HepG2 (cell line): ENCODE data around the gene DNAJB11. TPM values are rescaled to one million over a fixed set of nuclear protein-coding genes. Genes with fewer than 3 reads are reported as not detected.
"Not testable (repeated sequence)": the region's sequence is repeated elsewhere in the genome, so short reads cannot be mapped to it uniquely, and the experiment has no call there.

Source experiments
- ATAC-seq: fragments of 200-7000 bp; cut with Tn5 transposase; 3 replicates; pipeline ENCODE4 v1.9.1; 2020; ENCODE audit warnings: mild to moderate bottlenecking, moderate library complexity
- BruUV-seq: library from RNA; stranded (reverse); fragments of 400-500 nt; replicated peaks from 2 replicates; lab custom pipeline; 2021; lab: Mats Ljungman, UMichigan
- CTCF ChIA-PET: fragments of 300-600 bp; formaldehyde crosslinking; extraction: SDS; loops from one replicate; lab custom pipeline; 2021; ENCODE audit warnings: low total read pairs, inconsistent platforms, low intra/inter-chr PET ratio; lab: Yijun Ruan, JAX
- POLR2A ChIA-PET: fragments of 350-600 bp; sonication (Branson Sonifier 250); formaldehyde crosslinking; loops from one replicate; lab custom pipeline; 2020; ENCODE audit warnings: antibody characterized with exemption, inconsistent platforms; lab: Yijun Ruan, JAX
- DNase-seq: peaks from one replicate; pipeline ENCODE4 v3.0.0-alpha.2; 2015; ENCODE audit warnings: low spot score
- FAIRE-seq: peaks from 3 replicates; lab custom pipeline; 2011; peaks lifted over from hg19 to GRCh38; lab: Jason Lieb, UNC
- H2AFZ ChIP-seq: one replicate; pipeline ENCODE4 v1.6.1; 2011; ENCODE audit warnings: low read length, inconsistent platforms
- H3K27ac ChIP-seq: fragments of 300-600 bp; 3 replicates; pipeline ENCODE4 v1.8.0; 2011; ENCODE audit warnings: mixed run types, mild to moderate bottlenecking, mixed read lengths, low read length, inconsistent platforms; ENCODE audit not compliant: insufficient read depth; ENCODE audit errors: extremely low read length
- H3K27me3 ChIP-seq, 2 experiments: fragments of 200-600 bp in 1 of 2; 2 replicates in 1 of 2; 3 replicates in 1 of 2; pipeline versions ENCODE4 v1.6.0 to v1.8.0; 2011; ENCODE audit warnings: low read length in 2 of 2, mild to moderate bottlenecking in 2 of 2, moderate library complexity in 2 of 2, inconsistent platforms in 1 of 2; ENCODE audit not compliant: insufficient read depth in 2 of 2, control insufficient read depth in 1 of 2
- H3K36me3 ChIP-seq, 2 experiments: fragments of 200-600 bp in 1 of 2; replicated peaks in 1 of 2; 2 replicates in 1 of 2; 3 replicates in 1 of 2; pipeline versions ENCODE4 v1.5.1 to v1.8.0; 2011; ENCODE audit warnings: low read length in 2 of 2, inconsistent platforms in 1 of 2; ENCODE audit not compliant: insufficient read depth in 2 of 2, control insufficient read depth in 1 of 2
- H3K4me1 ChIP-seq: 2 replicates; pipeline ENCODE4 v1.5.1; 2012; ENCODE audit warnings: low read length, inconsistent platforms; ENCODE audit not compliant: insufficient read depth
- H3K4me2 ChIP-seq: 2 replicates; pipeline ENCODE4 v1.6.0; 2011; ENCODE audit warnings: low read depth, low read length, inconsistent platforms
- H3K4me3 ChIP-seq, 3 experiments: fragments of 200-600 bp in 1 of 3; sonication (generic), shearing (Covaris generic) in 1 of 3; replicated peaks in 1 of 3; 2 replicates each; pipeline ENCODE4 v1.5.1; 2011 to 2016; ENCODE audit warnings: low read length in 3 of 3, inconsistent platforms in 2 of 3, low read depth in 2 of 3, mild to moderate bottlenecking in 2 of 3, control low read depth in 1 of 3, mixed read lengths in 1 of 3; ENCODE audit not compliant: insufficient read depth in 1 of 3
- H3K79me2 ChIP-seq: one replicate; pipeline ENCODE4 v1.6.1; 2011; ENCODE audit warnings: low read length, inconsistent platforms; ENCODE audit not compliant: insufficient read depth
- H3K9ac ChIP-seq: 2 replicates; pipeline ENCODE4 v1.6.0; 2011; ENCODE audit warnings: mild to moderate bottlenecking, low read depth, low read length, inconsistent platforms; ENCODE audit not compliant: insufficient read depth
- H3K9me3 ChIP-seq: 2 replicates; pipeline ENCODE4 v1.5.1; 2012; ENCODE audit warnings: mild to moderate bottlenecking, low read length
- H4K20me1 ChIP-seq: 2 replicates; pipeline ENCODE4 v1.6.0; 2011; ENCODE audit warnings: inconsistent platforms, mild to moderate bottlenecking, low read length, moderate library complexity; ENCODE audit not compliant: insufficient read depth
- HNRNPK ChIP-seq: fragments of 200-400 bp; formaldehyde crosslinking; IDR thresholded peaks from 2 replicates; pipeline ENCODE4 v1.6.1; 2018; ENCODE audit warnings: low read length, low read depth, moderate library complexity, mild to moderate bottlenecking; ENCODE audit not compliant: poor library complexity, severe bottlenecking
- MTA1 ChIP-seq: sonication (generic); formaldehyde crosslinking; IDR thresholded peaks from 2 replicates; pipeline ENCODE4 v1.4.0; 2020; ENCODE audit warnings: missing genetic modification reagents, mild to moderate bottlenecking, borderline replicate concordance
- WGBS: methylation state at CpG from one replicate; pipeline ENCODE4 v1.1.6; 2017; ENCODE audit warnings: low lambda C conversion rate; 5-methylcytosine and 5-hydroxymethylcytosine counted together
- in situ Hi-C: cut with HindIII; loops from 2 replicates; pipeline ENCODE4 v1.10.0; 2017; ENCODE audit warnings: low pct_unique_long_range_greater_than_20kb; ENCODE audit not compliant: extremely low pct_ligation_motif_present
- intact Hi-C: fragments of 100-400 bp; cut with micrococcal nuclease; formaldehyde crosslinking; loops from one replicate; pipeline ENCODE4 v1.10.0; 2022; ENCODE audit not compliant: unreplicated experiment
- polyA plus RNA-seq, 8 experiments: library from polyadenylated mRNA; depleted of rRNA in 3 of 8; stranded (reverse) in 7 of 8; unstranded in 1 of 8; fragments of >200 nt; fragmentation: Illumina TruSeq in 4 of 8; extraction: Trizol in 4 of 8; gene quantifications; 2 replicates each; pipeline versions ENCODE4 v1.2.1 to v1.2.3, GENCODE V29; 2011 to 2016; ENCODE audit warnings: low read depth in 4 of 8, missing spikeins in 1 of 8, mixed read lengths in 1 of 8; ENCODE audit not compliant: insufficient read depth in 1 of 8
- total RNA-seq, 5 experiments: library from RNA; depleted of rRNA; stranded (reverse); fragments of >200 nt; fragmentation: Illumina TruSeq; extraction: Trizol; gene quantifications; 2 replicates each; pipeline ENCODE4 v1.2.3, GENCODE V29; 2016; ENCODE audit warnings: low read depth in 1 of 5

The DNAJB11 gene
- total and polyA plus RNA-seq, 2 of the 13 experiments (the other 11 are each of a cell fraction or from before 2014, with no cell fraction given), result 41.0 to 132 TPM

GRCh38 chr3:186531694-186532093 is 38.8 kb upstream of the DNAJB11 start:
- in situ Hi-C loops, ATAC-seq, FAIRE-seq, H3K27me3 ChIP-seq, POLR2A ChIA-PET, H3K36me3 ChIP-seq, H3K9me3 ChIP-seq, H3K4me2 ChIP-seq, H3K27ac ChIP-seq, H3K79me2 ChIP-seq, intact Hi-C loops, H4K20me1 ChIP-seq, H3K4me3 ChIP-seq, H3K9ac ChIP-seq, H2AFZ ChIP-seq, DNase-seq, BruUV-seq, CTCF ChIA-PET: not testable (repeated sequence)
- H3K4me1 ChIP-seq, result peaks cover 11% of the 10 kb centered on the region
- WGBS, result 79% methylated on average over 3 of the region's 3 CpGs

DNA sequence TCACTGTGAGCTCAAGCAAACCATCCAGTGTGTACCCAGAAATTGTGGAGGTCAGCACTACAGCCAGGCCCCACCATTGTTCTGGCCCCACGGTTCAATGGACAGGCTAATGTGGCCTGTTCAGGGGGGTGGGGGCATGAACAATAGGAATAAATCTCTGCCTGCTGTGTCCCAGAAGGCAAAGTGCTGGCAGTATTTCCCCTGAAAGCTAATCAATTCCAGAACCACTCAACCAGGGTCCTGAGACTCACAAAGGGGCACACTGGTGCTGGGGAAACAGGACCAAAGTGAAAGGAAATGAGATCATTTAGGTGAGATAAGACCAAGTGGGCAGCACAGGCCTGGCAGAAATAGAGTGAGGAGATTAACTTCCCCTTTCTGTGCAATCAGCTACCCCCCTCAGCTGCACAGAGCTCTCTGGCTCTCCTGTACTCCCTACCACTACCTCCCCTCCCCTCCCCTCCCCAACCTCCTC is 37.9 kb upstream of the DNAJB11 start:
- in situ Hi-C loops, result no loop called here
- TF ChIP-seq HNRNPK (peak; percentile 35), MTA1 (CRISPR knock-in tag) (no peak)
- 0% methylated on average over 1 of the region's 1 CpG for WGBS
- H3K9ac ChIP-seq, result no peak overlapping the region
- ChIA-PET CTCF (no interaction called here), POLR2A (no interaction called here)
- no peak overlapping the region for H3K4me3 ChIP-seq
- intact Hi-C loops, result no loop called here
- no peaks in the 10 kb centered on the region for H3K27me3 ChIP-seq
- no peaks in the 10 kb centered on the region for H3K9me3 ChIP-seq
- no peak overlapping the region for H3K27ac ChIP-seq
- H3K4me2 ChIP-seq, result no peak overlapping the region
- no TSS peak for BruUV-seq
- DNase-seq, result no peak
- H4K20me1 ChIP-seq, result no peaks in the 10 kb centered on the region
- FAIRE-seq, result no peak
- H3K4me1 ChIP-seq, result peaks cover 10% of the 10 kb centered on the region
- ATAC-seq, result no peak
- no peak overlapping the region for H2AFZ ChIP-seq
- no peaks in the 10 kb centered on the region for H3K79me2 ChIP-seq
- no peaks in the 10 kb centered on the region for H3K36me3 ChIP-seq
